Uterus (tissue), 2 donors: ENCODE measurements around the gene PIP4K2A.

Experiments used
- CTCF ChIP-seq, 4 experiments: fragments of 200-600 bp in 2 of 4; fragments of 450-650 bp in 2 of 4; sonication (generic) in 2 of 4; IDR thresholded peaks; one replicate each; pipeline ENCODE4 v1.5.1; 2016 to 2019; ENCODE audit warnings: antibody characterized with exemption in 4 of 4, mild to moderate bottlenecking in 2 of 4, moderate library complexity in 1 of 4
- POLR2A ChIP-seq, 2 donors: fragments of 450-650 bp; IDR thresholded peaks; one replicate each; pipeline ENCODE4 v1.6.1; 2016; ENCODE audit warnings: antibody characterized with exemption in 2 of 2, mild to moderate bottlenecking in 1 of 2, moderate library complexity in 1 of 2

GRCh38 chr10:22677333-22677732 lies 37.0 kb downstream of the PIP4K2A start:
- TF ChIP-seq POLR2A (IDR thresholded peaks at IDR 0.05) (no peak), CTCF (IDR thresholded peaks at IDR 0.05) (no peak)
